GM21825 (cell line): ENCODE data around the gene IFNL1.
"Not testable (repeated sequence)": the region's sequence is repeated elsewhere in the genome, so short reads cannot be mapped to it uniquely, and the experiment has no call there.

Experiments used
- ATAC-seq: cut with Tn5 transposase; IDR thresholded peaks from one replicate; pipeline ENCODE4 v1.9.1; 2021; ENCODE audit warnings: mild to moderate bottlenecking, moderate library complexity; ENCODE audit not compliant: unreplicated experiment

The IFNL1 gene

DNA sequence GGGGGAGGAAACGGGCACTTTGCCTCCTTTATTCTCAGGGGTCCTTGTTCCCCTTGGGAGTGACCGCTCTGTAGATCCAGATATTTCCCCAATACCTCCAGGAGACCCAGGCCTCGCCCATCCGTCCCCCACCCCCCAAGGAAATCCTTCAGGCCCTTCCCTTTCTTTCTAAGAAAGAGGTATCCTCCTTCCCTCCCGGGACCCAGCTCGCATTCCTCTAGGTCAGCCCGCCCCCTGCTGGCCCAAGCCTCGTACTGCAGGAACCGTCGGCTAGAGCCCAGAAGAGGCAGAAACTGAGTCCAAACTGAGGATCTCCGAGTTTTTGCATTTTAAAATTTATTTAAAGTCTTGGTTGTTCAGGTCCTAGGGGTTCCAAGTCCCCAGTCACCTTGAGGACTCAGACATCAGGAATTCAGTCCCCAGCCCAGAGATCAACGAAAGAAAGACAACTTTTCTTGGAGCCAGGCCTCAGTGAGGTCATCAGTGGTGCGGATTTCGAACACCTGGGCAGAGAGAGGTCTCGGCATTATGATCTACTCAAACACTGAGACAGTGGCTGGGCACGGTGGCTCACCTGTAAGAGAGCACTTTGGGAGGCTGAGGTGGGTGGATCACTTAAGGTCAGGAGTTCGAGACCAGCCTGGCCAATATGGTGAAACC, 32.0 kb downstream of the IFNL1 start:
- ATAC-seq: no peak

- no peak for ATAC-seq
Measured at GRCh38 chr19:39329948-39330347, 33.7 kb downstream of the IFNL1 start.

- ATAC-seq: no peak
Measured at GRCh38 chr19:39332293-39332692, 36.1 kb downstream of the IFNL1 start.

DNA sequence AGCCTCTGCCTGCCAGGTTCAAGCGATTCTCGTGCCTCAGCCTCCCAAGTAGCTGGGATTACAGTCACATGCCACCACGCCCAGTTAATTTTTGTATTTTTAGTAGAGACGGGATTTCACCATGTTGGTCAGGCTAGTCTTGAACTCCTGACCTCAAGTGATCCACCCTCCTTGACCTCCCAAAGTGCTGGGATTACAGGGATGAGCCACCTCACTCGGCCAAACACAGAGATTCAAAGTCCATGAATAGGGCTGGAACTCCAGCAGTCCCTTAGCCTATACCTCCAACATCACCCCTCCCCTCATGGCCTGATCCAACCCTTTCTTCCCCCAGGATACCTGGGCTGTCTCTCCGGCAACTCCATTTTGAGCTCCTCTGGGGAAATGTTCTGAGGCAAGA, 36.5 kb downstream of the IFNL1 start:
- not testable (repeated sequence) for ATAC-seq

- no peak for ATAC-seq
Measured at GRCh38 chr19:39333507-39333906, 37.3 kb downstream of the IFNL1 start.

DNA sequence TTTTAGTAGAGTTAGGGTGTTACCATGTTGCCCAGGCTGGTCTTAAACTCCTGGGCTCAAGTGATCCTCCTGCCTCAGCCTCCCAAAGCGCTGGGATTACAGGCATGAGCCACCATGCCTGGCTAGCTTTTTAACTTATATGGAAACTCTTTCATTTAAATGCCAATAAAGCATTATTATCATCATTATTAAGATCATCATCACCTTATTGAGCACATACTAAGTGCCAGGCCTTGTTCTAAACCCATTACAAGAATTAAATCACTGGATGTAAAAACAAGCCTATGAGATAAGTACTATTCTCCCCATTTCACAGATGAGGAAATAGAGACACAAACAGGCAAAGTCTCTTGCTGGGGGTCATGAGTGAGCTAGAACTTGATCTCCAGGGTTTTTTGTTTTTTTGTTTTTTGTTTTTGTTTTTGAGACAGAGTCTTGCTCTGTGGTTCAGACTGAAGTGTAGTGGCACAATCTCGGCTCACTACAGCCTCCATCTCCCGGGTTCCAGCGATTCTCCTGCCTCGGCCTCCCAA, 38.3 kb downstream of the IFNL1 start:
- no peak for ATAC-seq

DNA sequence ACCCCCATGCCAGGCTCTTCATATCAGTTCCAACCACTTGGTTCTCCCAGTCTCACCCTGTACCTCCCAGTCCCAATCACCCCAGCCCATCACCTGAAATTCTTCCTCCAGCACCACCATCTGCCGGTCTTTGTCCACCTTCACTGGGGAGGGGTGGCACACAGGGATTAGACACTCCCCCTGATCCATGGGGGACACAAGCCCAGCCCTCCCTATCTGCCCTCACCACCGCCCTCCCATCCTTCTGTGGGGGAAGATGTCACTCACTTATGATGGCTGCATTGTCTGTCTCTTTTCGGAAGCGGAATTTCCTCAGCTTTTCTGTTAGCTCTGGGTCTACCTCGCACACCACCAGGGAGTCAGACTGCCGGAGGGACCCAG, 39.0 kb downstream of the IFNL1 start:
- ATAC-seq: no peak

GRCh38 chr19:39336483-39336882, 40.3 kb downstream of the IFNL1 start:
- no peak for ATAC-seq

- no peak for ATAC-seq
Measured at GRCh38 chr19:39339674-39340073, 43.5 kb downstream of the IFNL1 start.

- not testable (repeated sequence) for ATAC-seq
Measured at GRCh38 chr19:39340156-39340555, 43.9 kb downstream of the IFNL1 start.

GRCh38 chr19:39341129-39341718, 45.0 kb downstream of the IFNL1 start:
- ATAC-seq: peak; percentile 7

- ATAC-seq: peak; percentile 83
Measured at GRCh38 chr19:39341719-39342604, 45.8 kb downstream of the IFNL1 start, which contains the start of gene SAMD4B. SAMD4B (plus strand) TSS chr19:39342421; CDS start chr19:39356894, 14,473 bp downstream.

GRCh38 chr19:39342647-39343305, 46.6 kb downstream of the IFNL1 start:
- no peak for ATAC-seq

- ATAC-seq: no peak
Measured at GRCh38 chr19:39345956-39346355, 49.7 kb downstream of the IFNL1 start.

DNA sequence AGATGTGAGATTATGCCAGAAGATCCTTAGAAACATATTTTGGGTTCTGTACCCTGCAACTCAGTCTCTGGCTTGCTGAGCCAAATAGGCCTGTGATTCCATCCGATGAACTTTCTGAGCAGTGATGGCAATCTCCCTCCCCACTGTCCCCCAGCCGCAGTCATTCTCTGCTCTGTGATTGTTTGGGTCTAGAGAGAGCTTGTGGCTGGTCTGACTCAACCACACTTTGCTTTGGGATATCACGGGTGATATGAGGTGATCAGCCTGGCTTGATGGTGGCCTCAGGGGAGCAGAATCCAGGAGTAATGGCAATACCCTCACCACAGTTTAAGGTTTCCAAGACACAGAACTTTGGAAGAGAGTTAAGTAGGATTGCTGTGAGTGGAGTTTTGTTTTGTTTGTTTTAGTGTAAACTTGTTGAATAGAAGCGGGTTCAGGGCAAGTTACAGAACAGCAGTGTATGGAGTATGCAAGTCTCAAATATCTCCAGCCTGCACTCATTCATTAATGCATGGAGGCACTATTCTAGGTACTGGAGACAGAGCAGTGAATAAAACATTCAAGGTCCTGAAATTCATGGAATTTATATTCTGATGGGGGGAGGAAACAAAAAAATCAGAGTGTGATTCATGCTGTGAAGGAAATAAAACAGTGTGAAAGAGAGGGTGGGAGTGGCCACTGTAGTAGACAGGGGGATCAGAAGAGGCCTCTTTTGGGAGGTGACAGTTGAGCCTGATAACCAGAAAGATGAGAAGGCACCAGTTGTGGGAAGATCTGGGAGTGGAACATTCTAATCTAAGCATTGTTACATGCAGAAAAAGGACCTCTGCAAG, 51.3 kb downstream of the IFNL1 start:
- ATAC-seq: no peak
